Kidney (tissue), 14 donors: Measurements from ENCODE around the gene CBLB. TPM values are rescaled to one million over a fixed set of nuclear protein-coding genes. Genes with fewer than 3 reads are reported as not detected.

ENCODE experiments used
- DNase-seq, 5 donors: peaks; one replicate each; pipeline ENCODE4 v3.0.0-alpha.2; 2013 to 2020
- FAIRE-seq: peaks from 2 replicates; lab custom pipeline; 2012; peaks lifted over from hg19 to GRCh38; lab: Jason Lieb, UNC
- H3K27ac ChIP-seq, 2 donors: one replicate each; pipeline ENCODE4 v1.7.0; 2013; ENCODE audit warnings: low read depth in 2 of 2, low read length in 2 of 2, inconsistent platforms in 1 of 2
- H3K27me3 ChIP-seq: one replicate; pipeline ENCODE4 v1.7.1; 2013; ENCODE audit warnings: low read length, inconsistent platforms; ENCODE audit not compliant: control insufficient read depth, insufficient read depth
- H3K36me3 ChIP-seq, 3 donors: one replicate each; pipeline versions ENCODE4 v1.7.0 to v1.7.1; 2013; ENCODE audit warnings: low read length in 3 of 3, control low read depth in 1 of 3, inconsistent platforms in 1 of 3; ENCODE audit not compliant: insufficient read depth in 3 of 3, control insufficient read depth in 2 of 3
- H3K4me1 ChIP-seq, 3 donors: one replicate each; pipeline versions ENCODE4 v1.7.0 to v1.7.1; 2013; ENCODE audit warnings: low read length in 3 of 3, inconsistent platforms in 1 of 3, low read depth in 1 of 3; ENCODE audit not compliant: control insufficient read depth in 2 of 3, insufficient read depth in 2 of 3
- H3K4me3 ChIP-seq, 3 donors: one replicate each; pipeline versions ENCODE4 v1.7.0 to v1.8.1; 2013; ENCODE audit warnings: low read length in 3 of 3, control low read depth in 1 of 3, inconsistent platforms in 1 of 3
- H3K9ac ChIP-seq, 3 donors: one replicate each; pipeline versions ENCODE4 v1.7.0 to v1.7.1; 2013; ENCODE audit warnings: low read length in 3 of 3, control low read depth in 1 of 3, inconsistent platforms in 1 of 3
- H3K9me3 ChIP-seq, 3 donors: one replicate each; pipeline versions ENCODE4 v1.7.0 to v1.7.1; 2013; ENCODE audit warnings: low read length in 3 of 3, control low read depth in 1 of 3, inconsistent platforms in 1 of 3; ENCODE audit not compliant: control insufficient read depth in 2 of 3, insufficient read depth in 1 of 3
- intact Hi-C: fragments of 100-400 bp; cut with DNase I; formaldehyde crosslinking; loops from one replicate; pipeline ENCODE4 v1.11.1; 2022
- polyA plus RNA-seq: library from polyadenylated mRNA; stranded (reverse); fragments of 350-450 nt; fragmentation: Illumina TruSeq; extraction: RNeasy Lipid Tissue Mini Kit (QIAGEN cat#74804); gene quantifications from one replicate; pipeline ENCODE4 v1.2.3, GENCODE V29; 2014; ENCODE audit warnings: low read depth, low replicate concordance; ENCODE audit not compliant: insufficient read depth
- total RNA-seq: library from RNA; stranded (reverse); fragmentation: NEBNext Ultra II Directional; extraction: Animal tissue kit (Norgen Biotek cat#: 25700); gene quantifications from one replicate; pipeline ENCODE4 v1.2.1, GENCODE V29; 2021
- TF ChIP-seq, protein P1 (sequence below): IDR thresholded peaks from 3 replicates; pipeline ENCODE4 v1.5.1; 2012; ENCODE audit warnings: mild to moderate bottlenecking, moderate library complexity, borderline replicate concordance; ENCODE audit not compliant: insufficient read depth; ENCODE audit errors: extremely low read depth
- donor health status: control.
- donor health status: control.
- donor health status: control.
- donor health status: control.
- donor health status: control.
- donor health status: DM: yes; HTN: yes; CAD: no.
- donor health status: Normal renal cell carcinoma (clear cell type).

The CBLB gene
- total and polyA plus RNA-seq, 2 donors from 2014 or later = 7.7 to 48.4 TPM

DNA sequence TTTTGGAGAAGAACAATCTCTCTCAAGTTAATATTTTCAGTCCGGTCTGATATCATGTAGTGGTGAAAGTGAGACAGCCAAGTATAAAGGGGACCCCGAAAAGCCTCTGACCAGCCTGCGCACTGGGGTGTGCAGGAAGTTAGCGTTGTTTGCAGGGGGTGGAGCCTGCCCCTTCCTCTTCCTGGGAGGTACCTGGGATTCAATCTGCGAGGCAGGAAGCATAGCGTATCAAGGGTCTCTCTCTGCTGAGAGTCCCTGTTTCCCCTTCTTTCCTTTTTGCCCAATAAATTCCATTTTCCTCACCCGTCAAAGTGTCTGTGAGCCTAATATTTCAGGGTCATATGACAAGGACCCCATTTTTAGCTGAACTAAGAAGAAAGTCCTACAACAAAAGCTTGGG is 44.8 kb upstream of the CBLB start:
- intact Hi-C loops = no loop called here
- TF ChIP-seq, protein P1, sequence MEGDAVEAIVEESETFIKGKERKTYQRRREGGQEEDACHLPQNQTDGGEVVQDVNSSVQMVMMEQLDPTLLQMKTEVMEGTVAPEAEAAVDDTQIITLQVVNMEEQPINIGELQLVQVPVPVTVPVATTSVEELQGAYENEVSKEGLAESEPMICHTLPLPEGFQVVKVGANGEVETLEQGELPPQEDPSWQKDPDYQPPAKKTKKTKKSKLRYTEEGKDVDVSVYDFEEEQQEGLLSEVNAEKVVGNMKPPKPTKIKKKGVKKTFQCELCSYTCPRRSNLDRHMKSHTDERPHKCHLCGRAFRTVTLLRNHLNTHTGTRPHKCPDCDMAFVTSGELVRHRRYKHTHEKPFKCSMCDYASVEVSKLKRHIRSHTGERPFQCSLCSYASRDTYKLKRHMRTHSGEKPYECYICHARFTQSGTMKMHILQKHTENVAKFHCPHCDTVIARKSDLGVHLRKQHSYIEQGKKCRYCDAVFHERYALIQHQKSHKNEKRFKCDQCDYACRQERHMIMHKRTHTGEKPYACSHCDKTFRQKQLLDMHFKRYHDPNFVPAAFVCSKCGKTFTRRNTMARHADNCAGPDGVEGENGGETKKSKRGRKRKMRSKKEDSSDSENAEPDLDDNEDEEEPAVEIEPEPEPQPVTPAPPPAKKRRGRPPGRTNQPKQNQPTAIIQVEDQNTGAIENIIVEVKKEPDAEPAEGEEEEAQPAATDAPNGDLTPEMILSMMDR = no peak
- FAIRE-seq (no peak), DNase-seq (no peak)
- Histone ChIP-seq H3K4me1 (no peaks in the 10 kb centered on the region), H3K9ac (no peak overlapping the region), H3K27ac (no peak overlapping the region), H3K4me3 (no peak overlapping the region), H3K27me3 (no peaks in the 10 kb centered on the region), H3K36me3 (no peaks in the 10 kb centered on the region), H3K9me3 (peaks cover 0 to 3% (median 0%) of the 10 kb centered on the region in 3 donors)

DNA sequence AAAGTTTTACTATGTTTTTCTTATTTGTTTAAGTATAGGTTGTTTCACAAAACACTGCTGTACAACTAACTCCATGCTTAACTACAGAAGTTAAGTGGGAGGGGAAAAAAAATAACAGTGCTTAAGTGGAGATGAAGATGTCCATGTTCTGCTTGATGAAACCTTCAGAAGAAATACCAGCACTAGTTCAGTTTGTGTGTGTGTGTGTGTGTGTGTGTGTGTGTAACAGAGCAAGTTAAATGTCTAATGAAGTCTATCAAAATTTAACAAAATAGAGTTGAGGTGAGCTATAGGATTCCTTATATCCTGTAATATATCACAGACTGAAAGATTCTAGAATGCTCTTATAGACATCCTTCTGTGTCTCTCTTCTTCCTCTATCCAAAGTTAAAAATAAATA is 44.1 kb upstream of the CBLB start:
- Histone ChIP-seq H3K9ac (no peak overlapping the region), H3K4me3 (no peak overlapping the region), H3K27ac (no peak overlapping the region), H3K9me3 (peaks cover 0 to 3% (median 0%) of the 10 kb centered on the region in 3 donors), H3K36me3 (no peaks in the 10 kb centered on the region), H3K4me1 (no peaks in the 10 kb centered on the region), H3K27me3 (no peaks in the 10 kb centered on the region)
- DNase-seq (peak in 2 of 5 donors; percentile 17 to 26), FAIRE-seq (no peak)
- TF ChIP-seq, protein P1 = no peak
- intact Hi-C loops = no loop called here

DNA sequence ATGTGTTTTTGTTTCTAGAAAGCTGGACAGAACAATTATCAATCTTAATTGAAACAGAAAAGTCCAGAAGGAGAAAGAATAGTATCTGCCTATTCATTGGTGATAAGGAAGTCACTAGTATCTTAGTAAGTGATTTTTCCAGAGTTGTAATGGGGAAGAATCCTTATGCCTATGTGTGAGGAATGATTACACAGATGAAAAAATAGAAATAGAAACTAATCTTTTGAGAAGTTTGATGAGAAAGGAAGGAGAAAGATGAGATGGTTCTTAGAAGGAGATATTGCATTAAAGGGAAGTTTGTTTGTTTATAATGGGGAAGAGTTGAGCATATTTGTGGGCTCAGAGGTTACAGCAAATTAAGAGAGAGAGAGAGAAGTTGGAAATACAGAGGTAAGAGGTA is 42.7 kb upstream of the CBLB start:
- FAIRE-seq = no peak
- Histone ChIP-seq H3K27ac (no peak overlapping the region), H3K27me3 (no peaks in the 10 kb centered on the region), H3K4me1 (no peaks in the 10 kb centered on the region), H3K9me3 (peaks cover 0 to 3% (median 0%) of the 10 kb centered on the region in 3 donors), H3K4me3 (no peak overlapping the region), H3K9ac (no peak overlapping the region), H3K36me3 (no peaks in the 10 kb centered on the region)
- no peak for DNase-seq
- intact Hi-C loops = no loop called here
- TF ChIP-seq, protein P1 = no peak

DNA sequence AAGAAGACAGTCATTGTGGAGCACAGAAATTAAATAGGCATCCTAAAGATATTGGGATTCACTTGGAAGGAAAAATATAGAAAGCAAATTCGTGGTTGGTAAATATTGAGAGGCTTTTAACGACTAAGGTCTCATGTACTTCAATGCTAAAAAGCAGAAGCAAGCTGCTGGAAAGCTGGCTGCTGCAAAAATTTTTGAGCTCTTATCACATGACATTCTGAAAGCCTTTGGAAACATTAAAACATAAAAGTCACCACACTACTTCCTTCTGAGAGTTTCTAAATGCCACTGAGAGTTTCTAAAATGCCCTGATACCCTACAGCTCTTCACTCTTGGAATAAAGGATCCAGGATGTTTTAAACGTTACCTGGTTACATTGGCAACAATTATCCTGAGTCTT is 39.0 kb upstream of the CBLB start:
- no peaks in the 10 kb centered on the region for H3K36me3 ChIP-seq
- intact Hi-C loops = no loop called here
- no peaks in the 10 kb centered on the region for H3K27me3 ChIP-seq
- H3K4me3 ChIP-seq = no peak overlapping the region
- no peaks in the 10 kb centered on the region for H3K9me3 ChIP-seq
- H3K27ac ChIP-seq = peak overlapping the region in 1 of 2 donors; percentile 59
- peaks cover 0 to 3% (median 0%) of the 10 kb centered on the region in 3 donors for H3K4me1 ChIP-seq
- H3K9ac ChIP-seq = no peak overlapping the region
- FAIRE-seq (no peak), DNase-seq (peak in 1 of 5 donors; percentile 26)
- TF ChIP-seq, protein P1 = no peak
